Measurements from ENCODE around the gene HMGCS1. TPM values are rescaled to one million over a fixed set of nuclear protein-coding genes. Genes with fewer than 3 reads are reported as not detected.

The HMGCS1 gene
- total and polyA plus RNA-seq, 9 of the 15 experiments (the other 6 are each of a cell fraction or from before 2014, with no cell fraction given) = 43.7 to 337 (median 111) TPM

GRCh38 chr5:43268188-43268820, 44.9 kb downstream of the HMGCS1 start:
- H3K36me3 ChIP-seq (ENCODE audit: control insufficient read depth, insufficient read depth, low read length) = no peaks in the 10 kb centered on the region
- no peaks in the 10 kb centered on the region for H3K9me1 ChIP-seq (ENCODE audit: control insufficient read depth, insufficient read depth, low read length)
- peak; percentile 72 for FAIRE-seq
- H3K27ac ChIP-seq (ENCODE audit: extremely low read depth, low read depth, low read length) = no peak overlapping the region
- H3K27me3 ChIP-seq (ENCODE audit: control insufficient read depth in 2 of 2, insufficient read depth in 2 of 2, low read length in 2 of 2) = no peaks in the 10 kb centered on the region
- DNase-seq (ENCODE audit: extremely low read depth in 1 of 4, low spot score in 3 of 4) = peak in 1 of 4 experiments; percentile 68
- H3K79me2 ChIP-seq (ENCODE audit: control insufficient read depth, insufficient read depth, low read length) = no peaks in the 10 kb centered on the region
- intact Hi-C loops (cut with micrococcal nuclease) = no loop called here
- in situ Hi-C loops (cut with MboI) = no loop called here
- WGBS (ENCODE audit: insufficient coverage, low coverage, missing lambda C conversion rate) = 6% methylated on average over 1 of the region's 1 CpG
- H3K4me1 ChIP-seq (replicated peaks in 1 of 2; ENCODE audit: control insufficient read depth in 2 of 2, insufficient read depth in 2 of 2, low read length in 2 of 2) = peaks cover 5 to 11% of the 10 kb centered on the region in 2 experiments; a peak in 2 of 5 replicates
- H4K20me1 ChIP-seq (replicated peaks; ENCODE audit: control insufficient read depth, insufficient read depth, low read length) = no peaks in the 10 kb centered on the region
- ChIA-PET POLR2A (interaction anchor here (0.7 to 1.4 kb wide), 2 partner anchors 45 to 79 kb away, joined by 3 to 4 read pairs; partner anchors contain the start of gene HMGCS1), CTCF (ENCODE audit: low intra/inter-chr PET ratio) (no interaction called here)
- peak; percentile 76 for ATAC-seq
- H2AFZ ChIP-seq (ENCODE audit: low read depth, low read length) = no peak overlapping the region
- BruUV-seq (replicated peaks) = no TSS peak
- H3K9ac ChIP-seq (ENCODE audit: insufficient read depth in 1 of 2, low read depth in 2 of 2, low read length in 2 of 2) = no peak overlapping the region
- no peaks in the 10 kb centered on the region; the same call in 1 of the 2 replicates for H3K9me3 ChIP-seq (replicated peaks; ENCODE audit: control insufficient read depth, insufficient read depth, low read depth, low read length)
- no peak overlapping the region for H3K4me3 ChIP-seq
- H3K4me2 ChIP-seq (ENCODE audit: insufficient read depth, low read length) = no peak overlapping the region
- TF ChIP-seq CHCHD3 (CRISPR knock-in tag; IDR thresholded peaks at IDR 0.05) (no peak), PRMT5 (CRISPR knock-in tag; IDR thresholded peaks at IDR 0.05) (no peak), ZNF551 (CRISPR knock-in tag; IDR thresholded peaks at IDR 0.05) (no peak), UBTF (IDR thresholded peaks at IDR 0.05; ENCODE audit: borderline replicate concordance in 1 of 2, low read depth in 2 of 2, low read length in 2 of 2) (no peak), SETDB1 (IDR thresholded peaks at IDR 0.05; ENCODE audit: low read length) (no peak), RUNX1 (IDR thresholded peaks at IDR 0.05; ENCODE audit: low read depth) (no peak), ZFP36 (IDR thresholded peaks at IDR 0.05; ENCODE audit: low read depth, low read length, partially characterized antibody) (no peak), ZBTB43 (CRISPR knock-in tag; IDR thresholded peaks at IDR 0.05) (no peak), MTA2 (IDR thresholded peaks at IDR 0.05; ENCODE audit: low read depth) (peak; percentile 57; the same call in 1 of the 2 replicates), C11orf30 (IDR thresholded peaks at IDR 0.05; ENCODE audit: low read depth) (peak; percentile 71), ZNF165 (CRISPR knock-in tag; IDR thresholded peaks at IDR 0.05; ENCODE audit: borderline replicate concordance) (no peak)
- TF ChIP-seq, protein P1, sequence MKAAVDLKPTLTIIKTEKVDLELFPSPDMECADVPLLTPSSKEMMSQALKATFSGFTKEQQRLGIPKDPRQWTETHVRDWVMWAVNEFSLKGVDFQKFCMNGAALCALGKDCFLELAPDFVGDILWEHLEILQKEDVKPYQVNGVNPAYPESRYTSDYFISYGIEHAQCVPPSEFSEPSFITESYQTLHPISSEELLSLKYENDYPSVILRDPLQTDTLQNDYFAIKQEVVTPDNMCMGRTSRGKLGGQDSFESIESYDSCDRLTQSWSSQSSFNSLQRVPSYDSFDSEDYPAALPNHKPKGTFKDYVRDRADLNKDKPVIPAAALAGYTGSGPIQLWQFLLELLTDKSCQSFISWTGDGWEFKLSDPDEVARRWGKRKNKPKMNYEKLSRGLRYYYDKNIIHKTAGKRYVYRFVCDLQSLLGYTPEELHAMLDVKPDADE (conservative IDR thresholded peaks at IDR 0.05; ENCODE audit: control insufficient read depth, low read depth, low read length) = no peak
- TF ChIP-seq, protein P2, sequence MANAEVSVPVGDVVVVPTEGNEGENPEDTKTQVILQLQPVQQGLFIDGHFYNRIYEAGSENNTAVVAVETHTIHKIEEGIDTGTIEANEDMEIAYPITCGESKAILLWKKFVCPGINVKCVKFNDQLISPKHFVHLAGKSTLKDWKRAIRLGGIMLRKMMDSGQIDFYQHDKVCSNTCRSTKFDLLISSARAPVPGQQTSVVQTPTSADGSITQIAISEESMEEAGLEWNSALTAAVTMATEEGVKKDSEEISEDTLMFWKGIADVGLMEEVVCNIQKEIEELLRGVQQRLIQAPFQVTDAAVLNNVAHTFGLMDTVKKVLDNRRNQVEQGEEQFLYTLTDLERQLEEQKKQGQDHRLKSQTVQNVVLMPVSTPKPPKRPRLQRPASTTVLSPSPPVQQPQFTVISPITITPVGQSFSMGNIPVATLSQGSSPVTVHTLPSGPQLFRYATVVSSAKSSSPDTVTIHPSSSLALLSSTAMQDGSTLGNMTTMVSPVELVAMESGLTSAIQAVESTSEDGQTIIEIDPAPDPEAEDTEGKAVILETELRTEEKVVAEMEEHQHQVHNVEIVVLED (CRISPR knock-in tag; IDR thresholded peaks at IDR 0.05) = no peak
- TF ChIP-seq, protein P3, sequence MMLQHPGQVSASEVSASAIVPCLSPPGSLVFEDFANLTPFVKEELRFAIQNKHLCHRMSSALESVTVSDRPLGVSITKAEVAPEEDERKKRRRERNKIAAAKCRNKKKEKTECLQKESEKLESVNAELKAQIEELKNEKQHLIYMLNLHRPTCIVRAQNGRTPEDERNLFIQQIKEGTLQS (IDR thresholded peaks at IDR 0.05) = peak; percentile 20; the same call in 1 of the 2 replicates
- TF ChIP-seq, protein P3 (CRISPR knock-in tag; conservative IDR thresholded peaks at IDR 0.05) = no peak
